Endothelial cell of umbilical vein (primary cell): ENCODE results near the gene ICAM3. TPM values are rescaled to one million over a fixed set of nuclear protein-coding genes. Genes with fewer than 3 reads are reported as not detected.

ENCODE experiments used
- BruUV-seq: library from RNA; stranded (reverse); fragments of 400-500 nt; replicated peaks from 2 replicates; lab custom pipeline; 2021; lab: Mats Ljungman, UMichigan
- CTCF ChIA-PET: fragments of 300-600, 350-600 bp; sonication (Branson Sonifier 250); formaldehyde crosslinking; loops from one replicate; lab custom pipeline; 2021; ENCODE audit warnings: antibody characterized with exemption, inconsistent platforms; lab: Charles Lee
- POLR2A ChIA-PET: fragments of 300-600, 350-600 bp; sonication (Branson Sonifier 250); formaldehyde crosslinking; loops from one replicate; lab custom pipeline; 2021; ENCODE audit warnings: antibody characterized with exemption, inconsistent platforms; lab: Charles Lee
- DNase-seq: peaks from one replicate; pipeline ENCODE4 v3.0.0-alpha.2; 2011; ENCODE audit warnings: low read depth, low spot score
- FAIRE-seq: peaks from 2 replicates; lab custom pipeline; 2011; peaks lifted over from hg19 to GRCh38; lab: Jason Lieb, UNC
- H2AFZ ChIP-seq: 2 replicates; pipeline ENCODE4 v1.6.0; 2012; ENCODE audit warnings: low read depth, low read length, control low read depth, inconsistent platforms
- H3K27ac ChIP-seq: 2 replicates; pipeline ENCODE4 v1.5.1; 2011; ENCODE audit warnings: low read depth, mild to moderate bottlenecking, control low read depth, low read length, moderate library complexity; ENCODE audit not compliant: insufficient read depth
- H3K27me3 ChIP-seq, 2 experiments: 2 replicates each; pipeline versions ENCODE4 v1.6.0 to v1.6.1; 2011; ENCODE audit warnings: low read length in 2 of 2, mixed read lengths in 1 of 2; ENCODE audit not compliant: control insufficient read depth in 2 of 2, insufficient read depth in 2 of 2
- H3K36me3 ChIP-seq, 2 experiments: 2 replicates in 1 of 2; 3 replicates in 1 of 2; pipeline ENCODE4 v1.5.1; 2011; ENCODE audit warnings: low read length in 2 of 2, mild to moderate bottlenecking in 1 of 2, moderate library complexity in 1 of 2; ENCODE audit not compliant: control insufficient read depth in 2 of 2, insufficient read depth in 2 of 2; ENCODE audit errors: extremely low read depth in 1 of 2
- H3K4me1 ChIP-seq: 3 replicates; pipeline ENCODE4 v1.5.1; 2011; ENCODE audit warnings: mild to moderate bottlenecking, low read length; ENCODE audit not compliant: control insufficient read depth, insufficient read depth; ENCODE audit errors: extremely low read depth
- H3K4me2 ChIP-seq: 2 replicates; pipeline ENCODE4 v1.6.1; 2011; ENCODE audit warnings: low read length, control low read depth, mixed read lengths; ENCODE audit not compliant: insufficient read depth
- H3K4me3 ChIP-seq, 3 experiments: fragments of 200-600 bp in 1 of 3; sonication (generic), shearing (Covaris generic) in 1 of 3; replicated peaks in 1 of 3; 2 replicates each; pipeline ENCODE4 v1.5.1; 2011 to 2016; ENCODE audit warnings: control low read depth in 3 of 3, low read length in 3 of 3, mild to moderate bottlenecking in 2 of 3, inconsistent platforms in 1 of 3, low read depth in 1 of 3, moderate library complexity in 1 of 3; ENCODE audit not compliant: insufficient read depth in 1 of 3
- H3K79me2 ChIP-seq: 2 replicates; pipeline ENCODE4 v1.6.0; 2012; ENCODE audit warnings: low read length, inconsistent platforms; ENCODE audit not compliant: control insufficient read depth, insufficient read depth
- H3K9ac ChIP-seq: replicated peaks from 2 replicates; pipeline ENCODE3; 2011; ENCODE audit warnings: low read length, control low read depth; ENCODE audit not compliant: insufficient read depth; ENCODE audit errors: extremely low read depth
- H3K9me1 ChIP-seq: replicated peaks from 3 replicates; pipeline ENCODE4 v1.6.0; 2011; ENCODE audit warnings: mild to moderate bottlenecking, low read length; ENCODE audit not compliant: control insufficient read depth, insufficient read depth; ENCODE audit errors: extremely low read depth
- H3K9me3 ChIP-seq: replicated peaks from 2 replicates; pipeline ENCODE4 v1.5.1; 2012; ENCODE audit warnings: low read length, inconsistent platforms; ENCODE audit not compliant: control insufficient read depth, insufficient read depth
- H4K20me1 ChIP-seq: replicated peaks from 2 replicates; pipeline ENCODE3; 2011; ENCODE audit warnings: mild to moderate bottlenecking, low read length; ENCODE audit not compliant: control insufficient read depth, insufficient read depth; ENCODE audit errors: extremely low read depth
- EZH2 ChIP-seq: IDR thresholded peaks from 2 replicates; pipeline ENCODE4 v1.6.1; 2012; ENCODE audit warnings: borderline replicate concordance, low read depth, mild to moderate bottlenecking, moderate library complexity, low read length, inconsistent platforms; ENCODE audit not compliant: severe bottlenecking
- FOS ChIP-seq: IDR thresholded peaks from 2 replicates; pipeline ENCODE4 v1.6.1; 2011; ENCODE audit warnings: mild to moderate bottlenecking, low read length, moderate library complexity, borderline replicate concordance; ENCODE audit not compliant: insufficient read depth
- GATA2 ChIP-seq: IDR thresholded peaks from 2 replicates; pipeline ENCODE4 v1.7.0; 2011; ENCODE audit warnings: low read depth, mild to moderate bottlenecking, moderate library complexity, mixed read lengths, low read length; ENCODE audit not compliant: insufficient read length, insufficient read depth
- JUN ChIP-seq: IDR thresholded peaks from 2 replicates; pipeline ENCODE4 v1.6.1; 2011; ENCODE audit warnings: borderline replicate concordance, low read depth; ENCODE audit not compliant: insufficient read length, insufficient read depth
- MYC ChIP-seq: IDR thresholded peaks from one replicate; pipeline ENCODE4 v1.6.1; 2011; ENCODE audit warnings: mild to moderate bottlenecking, low read depth, low read length
- POLR2A ChIP-seq: IDR thresholded peaks from 2 replicates; pipeline ENCODE4 v1.6.1; 2012; ENCODE audit warnings: low read depth, mild to moderate bottlenecking, control low read depth, low read length
- POLR2AphosphoS5 ChIP-seq: IDR thresholded peaks from 2 replicates; pipeline ENCODE4 v1.6.1; 2012; ENCODE audit warnings: low read depth, mild to moderate bottlenecking, control low read depth, low read length, moderate library complexity; ENCODE audit not compliant: insufficient read depth
- dilution Hi-C: fragments of 300-500 bp; cut with MboI; formaldehyde crosslinking; loops from one replicate; pipeline ENCODE4 v1.15.0; 2019; ENCODE audit warnings: low sequenced_read_pairs; ENCODE audit not compliant: extremely low pct_ligation_motif_present
- intact Hi-C: fragments of 100-400 bp; cut with micrococcal nuclease; formaldehyde crosslinking; loops from one replicate; pipeline ENCODE4 v1.10.0; 2022
- polyA plus RNA-seq, 4 experiments: library from polyadenylated mRNA; depleted of rRNA in 3 of 4; stranded (reverse) in 3 of 4; unstranded in 1 of 4; fragments of >200 nt; gene quantifications; 2 replicates each; pipeline versions ENCODE4 v1.2.1 to v1.2.3, GENCODE V29; 2011 to 2012; ENCODE audit warnings: missing spikeins in 1 of 4
- total RNA-seq: library from RNA; stranded (reverse); gene quantifications from 2 replicates; pipeline ENCODE4 v1.2.3, GENCODE V29; 2021
- TF ChIP-seq, protein P1 (sequence below), 2 donors: IDR thresholded peaks; 1 replicate in 1 of 2; 2 replicates in 1 of 2; pipeline ENCODE4 v1.5.1; 2011; ENCODE audit warnings: low read length in 2 of 2, mild to moderate bottlenecking in 2 of 2, moderate library complexity in 2 of 2, control low read depth in 1 of 2, inconsistent platforms in 1 of 2, low read depth in 1 of 2; ENCODE audit not compliant: insufficient read depth in 1 of 2; ENCODE audit errors: extremely low read depth in 1 of 2
- TF ChIP-seq, protein P2 (sequence below): IDR thresholded peaks from 2 replicates; pipeline ENCODE4 v1.6.1; 2011; ENCODE audit not compliant: insufficient read depth, insufficient read length

ICAM3 gene
- total and polyA plus RNA-seq, 2 donors (not counting 3 experiments of a cell fraction or from before 2014, with no cell fraction given): 6.7 to 11.6 TPM

DNA sequence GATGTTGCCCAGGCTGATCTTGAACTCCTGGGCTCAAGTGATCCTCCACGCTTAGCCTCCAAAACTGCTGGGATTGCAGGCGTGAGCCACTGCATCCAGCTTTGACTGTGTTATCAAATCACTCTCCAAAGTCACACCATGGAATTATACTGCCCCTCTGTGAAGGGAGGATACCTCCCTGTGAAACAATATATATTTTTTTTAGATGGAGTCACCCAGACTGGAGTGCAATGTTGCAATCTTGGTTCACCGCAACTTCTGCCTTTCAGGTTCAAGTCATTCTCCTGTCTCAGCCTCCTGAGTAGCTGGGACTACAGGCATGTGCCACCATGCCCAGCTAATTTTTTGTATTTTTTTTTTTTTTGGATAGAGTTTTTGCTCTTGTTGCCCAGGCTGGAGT, 33.3 kb upstream of the ICAM3 start:
- TF ChIP-seq JUN: no peak
- TF ChIP-seq MYC: no peak
- no peak for TF ChIP-seq POLR2A
- no peak for TF ChIP-seq POLR2AphosphoS5
- no peak for TF ChIP-seq FOS
- TF ChIP-seq, protein P1, sequence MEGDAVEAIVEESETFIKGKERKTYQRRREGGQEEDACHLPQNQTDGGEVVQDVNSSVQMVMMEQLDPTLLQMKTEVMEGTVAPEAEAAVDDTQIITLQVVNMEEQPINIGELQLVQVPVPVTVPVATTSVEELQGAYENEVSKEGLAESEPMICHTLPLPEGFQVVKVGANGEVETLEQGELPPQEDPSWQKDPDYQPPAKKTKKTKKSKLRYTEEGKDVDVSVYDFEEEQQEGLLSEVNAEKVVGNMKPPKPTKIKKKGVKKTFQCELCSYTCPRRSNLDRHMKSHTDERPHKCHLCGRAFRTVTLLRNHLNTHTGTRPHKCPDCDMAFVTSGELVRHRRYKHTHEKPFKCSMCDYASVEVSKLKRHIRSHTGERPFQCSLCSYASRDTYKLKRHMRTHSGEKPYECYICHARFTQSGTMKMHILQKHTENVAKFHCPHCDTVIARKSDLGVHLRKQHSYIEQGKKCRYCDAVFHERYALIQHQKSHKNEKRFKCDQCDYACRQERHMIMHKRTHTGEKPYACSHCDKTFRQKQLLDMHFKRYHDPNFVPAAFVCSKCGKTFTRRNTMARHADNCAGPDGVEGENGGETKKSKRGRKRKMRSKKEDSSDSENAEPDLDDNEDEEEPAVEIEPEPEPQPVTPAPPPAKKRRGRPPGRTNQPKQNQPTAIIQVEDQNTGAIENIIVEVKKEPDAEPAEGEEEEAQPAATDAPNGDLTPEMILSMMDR (IDR thresholded peaks at IDR 0.05; ENCODE audit: extremely low read depth in 1 of 2, insufficient read depth in 1 of 2, low read depth in 1 of 2, low read length in 2 of 2): no peak
- TF ChIP-seq, protein P2, sequence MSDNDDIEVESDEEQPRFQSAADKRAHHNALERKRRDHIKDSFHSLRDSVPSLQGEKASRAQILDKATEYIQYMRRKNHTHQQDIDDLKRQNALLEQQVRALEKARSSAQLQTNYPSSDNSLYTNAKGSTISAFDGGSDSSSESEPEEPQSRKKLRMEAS: no peak
- TF ChIP-seq GATA2: no peak
- no peak for TF ChIP-seq EZH2
- BruUV-seq: no TSS peak
- Histone ChIP-seq H3K4me2 (no peak overlapping the region), H3K27ac (no peak overlapping the region), H3K4me1 (no peaks in the 10 kb centered on the region), H3K36me3 (peaks cover 3 to 15% of the 10 kb centered on the region in 2 experiments), H3K27me3 (no peaks in the 10 kb centered on the region), H3K9me1 (no peaks in the 10 kb centered on the region), H3K4me3 (no peak overlapping the region), H3K79me2 (no peaks in the 10 kb centered on the region), H3K9me3 (no peaks in the 10 kb centered on the region), H2AFZ (no peak overlapping the region), H4K20me1 (no peaks in the 10 kb centered on the region), H3K9ac (no peak overlapping the region)
- DNase-seq (no peak), FAIRE-seq (no peak)
- intact Hi-C loops (no loop called here), dilution Hi-C loops (no loop called here)
- ChIA-PET POLR2A (interaction anchor here (0.7 kb wide), 1 partner anchor 83 kb away, joined by 3 read pairs; no protein-coding TSS in a partner anchor), CTCF (interaction anchor here (1.4 to 1.5 kb wide), 2 partner anchors 16 to 114 kb away, joined by 5 to 10 read pairs; no protein-coding TSS in a partner anchor)
